Ascending aorta (tissue), 2 donors: ENCODE data around the gene HGFAC. TPM values are rescaled to one million over a fixed set of nuclear protein-coding genes. Genes with fewer than 3 reads are reported as not detected.

Experiments used
- DNase-seq, 2 donors: peaks; one replicate each; pipeline ENCODE4 v3.0.0-alpha.2; 2019; ENCODE audit warnings: low spot score in 2 of 2
- H3K27ac ChIP-seq, 2 donors: fragments of 200-600 bp; sonication (generic); one replicate each; pipeline ENCODE4 v1.5.1; 2016 to 2017; ENCODE audit warnings: mild to moderate bottlenecking in 1 of 2
- H3K27me3 ChIP-seq: fragments of 200-600 bp; sonication (generic); one replicate; pipeline ENCODE4 v1.5.1; 2017
- H3K36me3 ChIP-seq, 2 donors: fragments of 200-600 bp; sonication (generic); one replicate each; pipeline ENCODE4 v1.5.1; 2016
- H3K4me1 ChIP-seq, 2 donors: fragments of 200-600 bp; sonication (generic); one replicate each; pipeline ENCODE4 v1.5.1; 2016 to 2017; ENCODE audit warnings: mild to moderate bottlenecking in 1 of 2
- H3K4me3 ChIP-seq, 2 donors: fragments of 200-600 bp; sonication (generic); one replicate each; pipeline ENCODE4 v1.5.1; 2016 to 2017; ENCODE audit warnings: mild to moderate bottlenecking in 1 of 2
- H3K9me3 ChIP-seq, 2 donors: fragments of 200-600 bp; sonication (generic); one replicate each; pipeline ENCODE4 v1.5.1; 2016
- intact Hi-C: fragments of 100-400 bp; cut with DNase I; formaldehyde crosslinking; loops from one replicate; pipeline ENCODE4 v1.15.1; 2023
- total RNA-seq: library from RNA; depleted of rRNA; stranded (reverse); fragments of >200 nt; gene quantifications from one replicate; pipeline ENCODE4 v1.1.0, GENCODE V29; 2016
- TF ChIP-seq, protein P1 (sequence below), 3 experiments: fragments of 200-600 bp in 2 of 3; fragments of 450-650 bp in 1 of 3; sonication (generic) in 2 of 3; IDR thresholded peaks; one replicate each; pipeline ENCODE4 v1.5.1; 2016 to 2019; ENCODE audit warnings: antibody characterized with exemption in 3 of 3, mild to moderate bottlenecking in 1 of 3, moderate library complexity in 1 of 3

The HGFAC gene
- total RNA-seq, 1 donor from 2014 or later, result 2.2 TPM

DNA sequence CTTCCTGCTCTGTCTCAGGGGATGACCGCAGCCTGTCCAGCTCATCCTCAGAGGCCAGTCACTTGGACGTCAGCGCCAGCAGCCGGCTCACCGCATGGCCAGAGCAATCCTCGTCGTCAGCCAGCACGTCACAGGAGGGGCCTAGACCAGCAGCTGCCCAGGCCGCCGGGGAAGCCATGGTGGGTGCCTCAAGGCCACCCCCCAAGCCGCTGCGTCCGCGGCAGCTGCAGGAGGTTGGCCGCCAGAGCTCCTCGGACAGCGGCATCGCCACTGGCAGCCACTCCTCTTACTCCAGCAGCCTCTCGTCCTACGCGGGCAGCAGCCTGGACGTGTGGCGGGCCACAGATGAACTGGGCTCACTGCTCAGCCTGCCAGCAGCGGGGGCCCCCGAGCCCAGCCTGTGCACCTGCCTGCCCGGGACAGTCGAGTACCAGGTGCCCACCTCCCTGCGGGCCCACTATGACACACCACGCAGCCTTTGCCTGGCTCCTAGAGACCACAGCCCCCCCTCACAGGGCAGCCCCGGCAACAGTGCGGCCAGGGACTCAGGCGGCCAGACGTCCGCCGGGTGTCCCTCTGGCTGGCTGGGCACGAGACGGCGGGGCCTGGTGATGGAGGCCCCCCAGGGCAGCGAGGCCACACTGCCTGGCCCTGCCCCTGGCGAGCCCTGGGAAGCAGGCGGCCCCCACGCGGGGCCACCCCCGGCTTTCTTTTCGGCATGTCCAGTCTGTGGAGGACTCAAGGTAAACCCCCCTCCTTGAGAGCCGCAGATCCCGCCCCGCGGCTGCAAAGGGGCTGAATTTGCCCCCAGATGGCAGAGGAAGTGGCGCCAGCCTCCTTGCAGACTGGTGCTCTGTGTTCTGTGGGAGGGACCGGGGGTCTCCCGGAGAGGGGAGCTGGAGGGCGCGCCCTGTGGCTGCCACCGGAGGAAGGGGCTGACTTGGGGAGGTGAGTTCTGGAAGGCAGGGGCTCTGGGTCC, 51.3 kb downstream of the HGFAC start:
- DNase-seq, result no peak
- intact Hi-C loops, result no loop called here
- no peak overlapping the region for H3K4me3 ChIP-seq
- H3K4me1 ChIP-seq, result no peaks in the 10 kb centered on the region
- H3K27ac ChIP-seq, result no peak overlapping the region
- H3K9me3 ChIP-seq, result no peaks in the 10 kb centered on the region
- TF ChIP-seq, protein P1, sequence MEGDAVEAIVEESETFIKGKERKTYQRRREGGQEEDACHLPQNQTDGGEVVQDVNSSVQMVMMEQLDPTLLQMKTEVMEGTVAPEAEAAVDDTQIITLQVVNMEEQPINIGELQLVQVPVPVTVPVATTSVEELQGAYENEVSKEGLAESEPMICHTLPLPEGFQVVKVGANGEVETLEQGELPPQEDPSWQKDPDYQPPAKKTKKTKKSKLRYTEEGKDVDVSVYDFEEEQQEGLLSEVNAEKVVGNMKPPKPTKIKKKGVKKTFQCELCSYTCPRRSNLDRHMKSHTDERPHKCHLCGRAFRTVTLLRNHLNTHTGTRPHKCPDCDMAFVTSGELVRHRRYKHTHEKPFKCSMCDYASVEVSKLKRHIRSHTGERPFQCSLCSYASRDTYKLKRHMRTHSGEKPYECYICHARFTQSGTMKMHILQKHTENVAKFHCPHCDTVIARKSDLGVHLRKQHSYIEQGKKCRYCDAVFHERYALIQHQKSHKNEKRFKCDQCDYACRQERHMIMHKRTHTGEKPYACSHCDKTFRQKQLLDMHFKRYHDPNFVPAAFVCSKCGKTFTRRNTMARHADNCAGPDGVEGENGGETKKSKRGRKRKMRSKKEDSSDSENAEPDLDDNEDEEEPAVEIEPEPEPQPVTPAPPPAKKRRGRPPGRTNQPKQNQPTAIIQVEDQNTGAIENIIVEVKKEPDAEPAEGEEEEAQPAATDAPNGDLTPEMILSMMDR (IDR thresholded peaks at IDR 0.05), result no peak
- H3K36me3 ChIP-seq, result peaks cover 0 to 12% of the 10 kb centered on the region in 2 donors
- H3K27me3 ChIP-seq, result no peaks in the 10 kb centered on the region

DNA sequence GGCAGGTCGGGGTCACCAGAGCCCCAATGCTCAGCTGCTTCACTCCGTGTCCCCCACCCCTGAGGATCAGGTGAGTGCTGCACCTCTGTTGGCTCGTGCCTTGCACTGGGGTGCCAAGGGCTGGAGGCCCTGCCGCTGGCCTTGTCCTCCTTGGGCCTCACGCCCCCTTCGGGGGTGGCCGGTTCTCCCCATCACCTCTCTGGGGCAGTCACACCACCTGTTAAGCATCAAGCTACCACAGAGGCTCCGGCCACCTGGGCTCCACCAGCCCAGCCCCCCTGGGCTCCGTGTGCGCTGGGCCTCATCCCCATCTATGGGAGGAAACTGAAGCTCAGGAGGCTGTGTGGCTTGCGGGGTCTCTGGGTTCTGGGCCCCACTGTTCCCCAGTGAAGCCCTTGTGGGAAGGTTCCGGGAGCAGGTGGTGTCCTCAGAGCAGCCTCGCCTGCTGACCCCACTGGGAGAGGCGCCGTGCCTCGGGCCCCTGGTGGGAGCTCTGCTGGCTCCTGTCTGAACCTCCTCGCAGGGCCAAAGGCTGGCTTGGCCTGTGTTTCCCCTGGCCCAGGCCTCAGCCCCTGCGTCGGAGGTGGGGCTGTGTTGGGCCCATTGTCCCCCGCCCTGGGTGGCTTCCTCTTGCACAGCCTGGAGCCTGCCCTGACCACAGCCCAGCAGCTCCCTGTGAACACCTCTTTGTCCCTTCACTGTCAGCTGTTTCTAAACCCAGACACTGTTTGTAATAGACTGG, 52.1 kb downstream of the HGFAC start:
- DNase-seq, result no peak
- Histone ChIP-seq H3K4me3 (no peak overlapping the region), H3K27ac (no peak overlapping the region), H3K9me3 (no peaks in the 10 kb centered on the region), H3K36me3 (peaks cover 0 to 16% of the 10 kb centered on the region in 2 donors), H3K27me3 (no peaks in the 10 kb centered on the region), H3K4me1 (no peaks in the 10 kb centered on the region)
- intact Hi-C loops, result no loop called here
- TF ChIP-seq, protein P1 (IDR thresholded peaks at IDR 0.05), result no peak

DNA sequence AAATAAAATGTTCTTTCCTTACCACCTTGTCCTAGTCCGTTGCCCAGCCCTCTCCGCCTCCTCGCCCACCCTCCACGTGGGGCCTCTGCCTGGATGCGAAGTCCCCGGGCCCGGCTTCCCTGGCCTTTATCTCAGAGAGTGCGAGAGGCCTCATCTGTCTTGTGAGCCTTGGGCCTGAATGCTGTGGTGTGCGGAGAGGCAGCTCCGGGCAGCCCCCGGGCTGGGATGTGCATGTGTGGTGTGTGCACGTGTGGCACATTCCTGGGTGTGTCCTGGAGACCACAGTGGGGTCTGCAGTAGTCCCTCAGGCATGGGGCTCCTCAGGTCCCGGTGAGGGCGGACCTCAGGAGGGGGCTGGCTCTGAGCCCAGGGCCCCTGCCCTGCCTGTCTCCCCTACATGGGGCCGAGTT, 52.7 kb downstream of the HGFAC start:
- Histone ChIP-seq H3K27me3 (no peaks in the 10 kb centered on the region), H3K27ac (no peak overlapping the region), H3K4me1 (no peaks in the 10 kb centered on the region), H3K9me3 (no peaks in the 10 kb centered on the region), H3K4me3 (no peak overlapping the region), H3K36me3 (peaks cover 0 to 16% of the 10 kb centered on the region in 2 donors)
- TF ChIP-seq, protein P1 (IDR thresholded peaks at IDR 0.05), result no peak
- intact Hi-C loops, result no loop called here
- no peak for DNase-seq

DNA sequence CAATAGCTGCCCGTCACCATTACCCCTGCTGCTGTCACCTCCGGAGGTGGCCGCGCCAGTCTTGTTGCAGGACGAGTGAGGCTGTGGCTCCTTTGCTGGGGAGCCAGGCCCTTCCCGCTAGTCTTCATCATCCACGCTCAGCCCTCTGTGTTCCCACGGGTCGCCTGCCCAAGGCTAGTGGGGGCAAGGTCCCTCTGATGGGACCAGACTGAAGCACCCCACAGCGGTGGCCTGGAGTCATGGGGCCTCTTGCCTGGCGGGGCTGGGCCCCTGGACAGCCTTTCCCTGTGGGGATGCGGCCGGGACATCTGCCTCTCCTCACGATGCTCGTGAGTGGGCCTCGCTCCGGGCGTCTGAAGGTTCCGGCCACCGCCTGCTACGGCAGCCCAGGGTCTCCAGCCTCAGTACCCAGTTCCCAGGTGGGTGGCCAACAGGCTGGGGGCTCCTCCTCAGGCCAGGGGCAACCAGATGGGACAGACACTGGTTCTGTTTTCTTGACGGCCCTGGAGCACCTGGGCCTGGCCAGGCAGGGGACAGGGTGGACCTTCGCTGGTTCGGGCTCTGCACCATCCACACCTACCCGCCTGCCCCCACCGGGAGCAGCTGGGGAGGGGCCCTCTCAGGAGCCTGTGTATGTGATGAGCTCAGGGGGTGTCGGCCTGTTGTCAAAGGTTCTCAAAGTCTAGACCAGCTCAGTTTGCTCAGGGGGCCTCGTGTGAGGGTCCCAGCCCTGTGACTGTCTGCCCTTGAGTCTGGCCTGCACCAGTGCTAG, 53.6 kb downstream of the HGFAC start:
- Histone ChIP-seq H3K27me3 (no peaks in the 10 kb centered on the region), H3K36me3 (peaks cover 0 to 21% of the 10 kb centered on the region in 2 donors), H3K9me3 (no peaks in the 10 kb centered on the region), H3K4me1 (no peaks in the 10 kb centered on the region), H3K27ac (no peak overlapping the region), H3K4me3 (no peak overlapping the region)
- intact Hi-C loops, result no loop called here
- no peak for DNase-seq
- TF ChIP-seq, protein P1 (IDR thresholded peaks at IDR 0.05), result no peak

DNA sequence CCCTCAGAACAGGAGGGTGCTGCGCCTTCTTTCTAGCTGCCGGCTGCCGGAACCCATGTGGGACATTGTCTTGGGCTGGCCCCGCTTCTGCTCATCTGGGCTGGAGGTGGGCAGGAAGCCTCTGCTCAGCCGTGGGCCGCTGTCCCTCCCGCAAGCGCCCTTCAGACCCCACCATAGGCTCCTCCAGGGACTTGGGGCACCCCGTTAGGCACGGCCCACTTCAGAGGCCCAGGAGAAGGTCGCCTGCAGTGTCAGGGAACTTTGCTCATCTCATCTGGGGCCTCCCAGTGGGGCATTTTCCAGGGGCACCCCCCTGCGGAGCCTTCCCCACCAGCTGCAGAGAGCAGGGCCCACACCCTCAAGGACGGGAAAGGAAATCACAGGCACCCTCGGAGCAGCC, 54.3 kb downstream of the HGFAC start:
- TF ChIP-seq, protein P1 (IDR thresholded peaks at IDR 0.05), result no peak
- Histone ChIP-seq H3K4me1 (no peaks in the 10 kb centered on the region), H3K27ac (no peak overlapping the region), H3K9me3 (no peaks in the 10 kb centered on the region), H3K36me3 (peaks cover 5 to 27% of the 10 kb centered on the region in 2 donors), H3K4me3 (no peak overlapping the region), H3K27me3 (no peaks in the 10 kb centered on the region)
- DNase-seq, result no peak
- intact Hi-C loops, result no loop called here
